Stimulated activated CD8-positive, alpha-beta memory T cell treated with anti-CD3 and anti-CD28 coated beads, Interleukin-4, amount 100 ng/mL, for 48 hours (primary cell): ENCODE data around the gene PON3.
"Not testable (repeated sequence)": the region's sequence is repeated elsewhere in the genome, so short reads cannot be mapped to it uniquely, and the experiment has no call there.

Experiments
- DNase-seq: peaks from one replicate; pipeline ENCODE4 v3.0.0-alpha.2; 2020

Gene PON3

GRCh38 chr7:95411666-95412065, 15.5 kb upstream of the PON3 start:
- DNase-seq = no peak

GRCh38 chr7:95411036-95411435, 14.9 kb upstream of the PON3 start:
- no peak for DNase-seq

- DNase-seq = no peak
These were observed 11.6 kb upstream of the PON3 start for GRCh38 chr7:95407751-95408150.

GRCh38 chr7:95405800-95406199, 9.6 kb upstream of the PON3 start:
- DNase-seq = no peak

- DNase-seq = no peak
These were observed 9.0 kb upstream of the PON3 start for GRCh38 chr7:95405208-95405607.

- DNase-seq = no peak
These were observed 8.2 kb upstream of the PON3 start for GRCh38 chr7:95404316-95404865.

GRCh38 chr7:95398155-95398940, 2.2 kb upstream of the PON3 start:
- DNase-seq = no peak

- DNase-seq = no peak
These were observed 1.2 kb upstream of the PON3 start for GRCh38 chr7:95397381-95397780.

- no peak for DNase-seq
These were observed 430 bp downstream of the PON3 start for GRCh38 chr7:95395755-95396135.

- DNase-seq = no peak
These were observed 1.8 kb downstream of the PON3 start for GRCh38 chr7:95394370-95394769.

GRCh38 chr7:95391761-95392160, 4.4 kb downstream of the PON3 start:
- no peak for DNase-seq

- DNase-seq = no peak
These were observed 6.7 kb downstream of the PON3 start for GRCh38 chr7:95389516-95389915.

GRCh38 chr7:95379457-95379856, 16.7 kb downstream of the PON3 start:
- not testable (repeated sequence) for DNase-seq

- no peak for DNase-seq
These were observed 19.4 kb downstream of the PON3 start for GRCh38 chr7:95376632-95377400.

GRCh38 chr7:95375591-95376257, 20.5 kb downstream of the PON3 start:
- no peak for DNase-seq

- DNase-seq = no peak
These were observed 22.9 kb downstream of the PON3 start for GRCh38 chr7:95373323-95373722.

GRCh38 chr7:95368235-95368634, 27.9 kb downstream of the PON3 start:
- DNase-seq = no peak

- no peak for DNase-seq
These were observed 28.6 kb downstream of the PON3 start for GRCh38 chr7:95367606-95368005.

GRCh38 chr7:95365151-95365550, 31.0 kb downstream of the PON3 start:
- DNase-seq = no peak

- no peak for DNase-seq
These were observed 38.6 kb downstream of the PON3 start for GRCh38 chr7:95357623-95358022.

GRCh38 chr7:95342642-95343307, 53.4 kb downstream of the PON3 start:
- no peak for DNase-seq

GRCh38 chr7:95342029-95342428, 54.1 kb downstream of the PON3 start:
- no peak for DNase-seq

GRCh38 chr7:95340491-95340890, 55.7 kb downstream of the PON3 start:
- no peak for DNase-seq
